ENCODE results near the gene CRLF1.
A peak's percentile ranks its signal among the peaks of the same experiment; 100 is the strongest.

The CRLF1 gene

GRCh38 chr19:18571564-18572344 is 34.8 kb downstream of the CRLF1 start, which contains the start of gene UBA52:
UBA52 (plus strand) TSS chr19:18571857; CDS start chr19:18573301, 1,444 bp downstream.
- H3K27ac Mint-ChIP-seq, result peak within 1 kb of the TSS; percentile 97
- no peaks in the 10 kb centered on the region for H3K9me3 Mint-ChIP-seq
- peak within 1 kb of the TSS; percentile 83 for H3K4me3 Mint-ChIP-seq
- peaks cover 37% of the 10 kb centered on the region for H3K4me1 Mint-ChIP-seq
- H3K36me3 Mint-ChIP-seq, result peaks cover 100% of the 10 kb centered on the region
- ATAC-seq (peak; percentile 96), DNase-seq (ENCODE audit: low spot score in 2 of 2) (peak; percentile 98 to 100)

- no peak for ATAC-seq
- Mint-ChIP-seq H3K27ac (no peak overlapping the region), H3K4me3 (no peak overlapping the region), H3K4me1 (peaks cover 21% of the 10 kb centered on the region), H3K9me3 (no peaks in the 10 kb centered on the region), H3K36me3 (peaks cover 100% of the 10 kb centered on the region)
- DNase-seq (ENCODE audit: low spot score in 2 of 2), result no peak
Observed at GRCh38 chr19:18568367-18568766, 38.2 kb downstream of the CRLF1 start.

DNA sequence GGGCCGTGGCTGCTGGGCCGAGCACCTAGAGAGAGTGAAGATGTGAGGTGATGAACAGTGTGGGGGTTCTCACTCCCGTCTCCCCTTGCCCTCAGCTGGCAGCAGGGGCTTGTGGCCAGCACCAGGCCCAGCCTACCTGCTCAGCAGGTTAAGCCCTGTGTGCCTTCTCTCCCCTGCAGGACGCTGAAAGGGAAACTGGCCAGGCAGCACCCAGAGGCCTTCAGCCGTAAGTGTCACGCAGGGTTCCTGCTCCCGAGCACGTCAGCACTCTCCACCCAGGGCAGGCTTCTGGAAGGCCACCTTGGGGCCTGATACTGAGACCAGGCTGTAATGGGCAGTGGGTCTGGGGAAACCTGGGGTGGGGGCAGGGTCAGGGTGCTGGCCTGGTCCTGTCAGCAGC is 39.6 kb downstream of the CRLF1 start:
- Mint-ChIP-seq H3K4me1 (peaks cover 9% of the 10 kb centered on the region), H3K27ac (no peak overlapping the region), H3K9me3 (no peaks in the 10 kb centered on the region), H3K36me3 (peaks cover 100% of the 10 kb centered on the region), H3K4me3 (no peak overlapping the region)
- no peak for DNase-seq (ENCODE audit: low spot score in 2 of 2)
- ATAC-seq, result no peak

GRCh38 chr19:18562086-18562485 is 44.5 kb downstream of the CRLF1 start:
- H3K4me3 Mint-ChIP-seq, result no peak overlapping the region
- peaks cover 27% of the 10 kb centered on the region for H3K4me1 Mint-ChIP-seq
- no peaks in the 10 kb centered on the region for H3K9me3 Mint-ChIP-seq
- H3K27ac Mint-ChIP-seq, result no peak overlapping the region
- ATAC-seq (no peak), DNase-seq (ENCODE audit: low spot score in 2 of 2) (no peak)
- peaks cover 85% of the 10 kb centered on the region for H3K36me3 Mint-ChIP-seq

GRCh38 chr19:18559685-18560084 is 46.9 kb downstream of the CRLF1 start:
- ATAC-seq, result no peak
- Mint-ChIP-seq H3K9me3 (no peaks in the 10 kb centered on the region), H3K4me1 (peaks cover 27% of the 10 kb centered on the region), H3K36me3 (peaks cover 61% of the 10 kb centered on the region), H3K4me3 (peak overlapping the region; percentile 84), H3K27ac (peak overlapping the region; percentile 93)
- DNase-seq (ENCODE audit: low spot score in 2 of 2), result no peak

GRCh38 chr19:18558604-18559003 is 48.0 kb downstream of the CRLF1 start:
- ATAC-seq, result no peak
- Mint-ChIP-seq H3K27ac (peak overlapping the region; percentile 93), H3K9me3 (no peaks in the 10 kb centered on the region), H3K4me1 (peaks cover 27% of the 10 kb centered on the region), H3K4me3 (peak overlapping the region; percentile 84), H3K36me3 (peaks cover 50% of the 10 kb centered on the region)
- DNase-seq (ENCODE audit: low spot score in 2 of 2), result no peak

GRCh38 chr19:18558202-18558555 is 48.4 kb downstream of the CRLF1 start:
- H3K4me3 Mint-ChIP-seq, result peak overlapping the region; percentile 84
- H3K36me3 Mint-ChIP-seq, result peaks cover 46% of the 10 kb centered on the region
- peaks cover 27% of the 10 kb centered on the region for H3K4me1 Mint-ChIP-seq
- ATAC-seq (peak; percentile 5), DNase-seq (ENCODE audit: low spot score in 2 of 2) (no peak)
- H3K9me3 Mint-ChIP-seq, result no peaks in the 10 kb centered on the region
- peak overlapping the region; percentile 93 for H3K27ac Mint-ChIP-seq

DNA sequence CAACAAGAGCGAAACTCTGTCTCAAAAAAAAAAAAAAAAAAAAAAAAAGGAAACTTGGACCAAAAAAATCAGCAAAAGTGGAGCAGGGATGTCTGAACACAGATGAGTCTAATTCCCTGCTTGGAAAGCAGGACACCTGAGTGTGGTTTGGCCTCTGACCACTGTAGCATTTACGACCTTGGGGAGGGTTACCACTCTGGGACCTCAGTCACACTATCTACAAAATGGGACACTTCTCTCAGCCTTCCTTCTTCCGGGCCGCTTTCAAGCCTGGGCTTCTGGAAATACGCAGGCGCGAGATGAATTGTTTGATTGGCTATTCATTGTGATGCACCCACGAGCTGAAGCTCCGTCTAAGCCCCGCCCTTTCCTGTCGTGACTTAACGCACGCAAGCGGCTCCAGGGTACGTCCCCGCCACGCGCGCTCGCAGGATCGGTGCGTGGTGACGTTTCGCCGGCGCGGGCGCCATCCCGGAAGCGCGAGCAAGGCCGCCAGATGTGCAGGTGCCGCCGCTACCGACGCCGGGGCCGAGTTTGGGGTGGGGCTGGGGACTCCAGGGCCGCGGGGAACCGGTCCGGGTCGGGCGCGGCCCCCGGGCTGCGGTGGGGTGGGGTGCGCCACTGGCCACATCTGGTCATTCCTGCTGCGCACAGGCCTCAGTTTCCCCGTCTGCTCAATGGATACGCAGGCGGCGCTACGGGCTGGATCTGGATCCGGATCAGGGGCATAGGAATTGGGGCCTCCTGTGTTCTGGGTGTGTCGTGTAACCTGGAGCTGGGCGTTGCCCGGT is 49.0 kb downstream of the CRLF1 start, which contains the start of gene KXD1:
KXD1 (plus strand) TSS at position 460 of the 791 bp plus-strand sequence. CDS start 4,187 bp downstream, outside the sequence.
- peak within 1 kb of the TSS; percentile 84 for H3K4me3 Mint-ChIP-seq
- no peaks in the 10 kb centered on the region for H3K9me3 Mint-ChIP-seq
- peaks cover 27% of the 10 kb centered on the region for H3K4me1 Mint-ChIP-seq
- DNase-seq (ENCODE audit: low spot score in 2 of 2) (peak; percentile 89 to 96), ATAC-seq (peak; percentile 99)
- H3K27ac Mint-ChIP-seq, result peak within 1 kb of the TSS; percentile 93
- peaks cover 40% of the 10 kb centered on the region for H3K36me3 Mint-ChIP-seq

- ATAC-seq (no peak), DNase-seq (ENCODE audit: low spot score in 2 of 2) (no peak)
- Mint-ChIP-seq H3K4me3 (no peak overlapping the region), H3K36me3 (no peaks in the 10 kb centered on the region), H3K27ac (no peak overlapping the region), H3K4me1 (no peaks in the 10 kb centered on the region), H3K9me3 (no peaks in the 10 kb centered on the region)
Observed at GRCh38 chr19:18551631-18552030, 55.0 kb downstream of the CRLF1 start.

- DNase-seq (ENCODE audit: low spot score in 2 of 2) (peak; percentile 72 to 89), ATAC-seq (peak; percentile 91)
- Mint-ChIP-seq H3K4me1 (peaks cover 32% of the 10 kb centered on the region), H3K9me3 (no peaks in the 10 kb centered on the region), H3K27ac (peak overlapping the region; percentile 97), H3K36me3 (peaks cover 57% of the 10 kb centered on the region), H3K4me3 (peak overlapping the region; percentile 94)
Observed at GRCh38 chr19:18543814-18544475, 62.7 kb downstream of the CRLF1 start.

Data from stimulated activated effector memory CD8-positive, alpha-beta T cell treated with anti-CD3 and anti-CD28 coated beads, Interleukin-12 subunit alpha, Interleukin-12 subunit beta, amount 100 ng/mL, for 72 hours (primary cell).